GM13976 (cell line): ENCODE results near the gene KATNB1.
"Not testable (repeated sequence)": the region's sequence is repeated elsewhere in the genome, so short reads cannot be mapped to it uniquely, and the experiment has no call there.

Source experiments
- DNase-seq: peaks from one replicate; pipeline ENCODE4 v3.0.0; 2012; ENCODE audit warnings: low spot score
- in situ Hi-C: fragments of 300-500 bp; cut with MboI; formaldehyde crosslinking; loops from one replicate; pipeline ENCODE4 v1.12.0; 2022; ENCODE audit warnings: low sequenced_read_pairs, mixed read lengths, inconsistent platforms; ENCODE audit not compliant: unreplicated experiment
- TF ChIP-seq, protein P1 (sequence below): IDR thresholded peaks from 2 replicates; pipeline ENCODE4 v1.5.1; 2012; ENCODE audit warnings: borderline replicate concordance, mild to moderate bottlenecking; ENCODE audit not compliant: insufficient read depth; ENCODE audit errors: extremely low read depth, missing control alignments, control extremely low read depth

KATNB1 gene

GRCh38 chr16:57773019-57773418 is 37.4 kb downstream of the KATNB1 start:
- in situ Hi-C loops = no loop called here
- no peak for DNase-seq
- TF ChIP-seq, protein P1, sequence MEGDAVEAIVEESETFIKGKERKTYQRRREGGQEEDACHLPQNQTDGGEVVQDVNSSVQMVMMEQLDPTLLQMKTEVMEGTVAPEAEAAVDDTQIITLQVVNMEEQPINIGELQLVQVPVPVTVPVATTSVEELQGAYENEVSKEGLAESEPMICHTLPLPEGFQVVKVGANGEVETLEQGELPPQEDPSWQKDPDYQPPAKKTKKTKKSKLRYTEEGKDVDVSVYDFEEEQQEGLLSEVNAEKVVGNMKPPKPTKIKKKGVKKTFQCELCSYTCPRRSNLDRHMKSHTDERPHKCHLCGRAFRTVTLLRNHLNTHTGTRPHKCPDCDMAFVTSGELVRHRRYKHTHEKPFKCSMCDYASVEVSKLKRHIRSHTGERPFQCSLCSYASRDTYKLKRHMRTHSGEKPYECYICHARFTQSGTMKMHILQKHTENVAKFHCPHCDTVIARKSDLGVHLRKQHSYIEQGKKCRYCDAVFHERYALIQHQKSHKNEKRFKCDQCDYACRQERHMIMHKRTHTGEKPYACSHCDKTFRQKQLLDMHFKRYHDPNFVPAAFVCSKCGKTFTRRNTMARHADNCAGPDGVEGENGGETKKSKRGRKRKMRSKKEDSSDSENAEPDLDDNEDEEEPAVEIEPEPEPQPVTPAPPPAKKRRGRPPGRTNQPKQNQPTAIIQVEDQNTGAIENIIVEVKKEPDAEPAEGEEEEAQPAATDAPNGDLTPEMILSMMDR = no peak

DNA sequence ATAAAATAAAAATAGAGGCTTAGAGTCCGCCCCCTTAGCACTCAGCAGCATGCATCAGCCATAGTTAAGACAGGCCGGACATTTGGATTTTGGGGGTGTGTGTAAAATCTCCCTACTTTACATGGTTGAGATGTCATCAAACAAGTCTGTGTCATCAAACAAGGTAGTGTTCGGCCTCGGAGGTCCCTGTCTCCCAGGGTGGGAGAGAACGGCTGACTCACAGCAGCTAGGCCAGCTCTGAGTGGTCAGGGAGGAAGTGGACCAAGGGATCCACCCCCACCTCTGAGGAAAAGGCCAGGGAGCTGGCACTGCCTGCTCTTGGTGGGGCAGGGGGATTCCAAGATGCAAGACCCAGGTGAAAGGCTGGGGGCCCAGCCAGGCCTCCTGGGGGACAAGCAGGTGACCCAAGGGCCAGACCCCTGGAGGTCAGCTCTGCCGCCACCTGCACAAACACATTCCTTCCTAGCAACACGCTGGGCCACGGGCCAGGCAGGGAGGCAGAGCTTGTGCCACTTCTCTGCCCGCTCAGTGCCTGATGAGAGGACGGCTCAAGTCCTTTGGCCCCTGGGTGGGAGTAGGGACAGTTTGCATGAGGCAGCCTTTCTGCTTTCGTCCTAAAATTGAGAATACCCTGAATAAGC is 38.2 kb downstream of the KATNB1 start:
- no peak for DNase-seq
- TF ChIP-seq, protein P1 = no peak
- in situ Hi-C loops = no loop called here

- in situ Hi-C loops = no loop called here
- no peak for DNase-seq
These were observed 39.2 kb downstream of the KATNB1 start for GRCh38 chr16:57774705-57775285.

GRCh38 chr16:57775661-57776469 is 40.3 kb downstream of the KATNB1 start:
- TF ChIP-seq, protein P1 = no peak
- in situ Hi-C loops = no loop called here
- DNase-seq = no peak

More at GRCh38 chr16:57774705-57775285, 39.2 kb downstream of the KATNB1 start:
- TF ChIP-seq, protein P1 = no peak

DNA sequence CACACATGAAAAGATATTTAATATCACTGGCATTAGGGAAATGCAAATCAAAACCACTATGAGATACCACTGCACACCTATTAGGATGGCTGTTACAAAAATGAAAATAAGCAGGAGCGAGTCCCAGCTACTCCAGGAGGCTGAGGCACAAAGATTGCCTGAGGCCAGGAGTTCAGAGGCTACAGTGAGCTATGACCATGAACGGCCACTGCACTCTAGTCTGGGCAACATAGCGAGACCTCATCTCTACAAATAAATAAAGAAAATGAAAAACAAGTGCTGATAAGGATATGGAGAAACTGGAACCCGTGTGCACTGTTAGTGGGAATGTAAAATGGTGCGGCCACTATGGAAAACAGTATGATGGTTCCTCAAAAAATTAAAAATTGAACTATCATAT is 43.1 kb downstream of the KATNB1 start:
- in situ Hi-C loops = no loop called here
- TF ChIP-seq, protein P1 = no peak
- DNase-seq = no peak

DNA sequence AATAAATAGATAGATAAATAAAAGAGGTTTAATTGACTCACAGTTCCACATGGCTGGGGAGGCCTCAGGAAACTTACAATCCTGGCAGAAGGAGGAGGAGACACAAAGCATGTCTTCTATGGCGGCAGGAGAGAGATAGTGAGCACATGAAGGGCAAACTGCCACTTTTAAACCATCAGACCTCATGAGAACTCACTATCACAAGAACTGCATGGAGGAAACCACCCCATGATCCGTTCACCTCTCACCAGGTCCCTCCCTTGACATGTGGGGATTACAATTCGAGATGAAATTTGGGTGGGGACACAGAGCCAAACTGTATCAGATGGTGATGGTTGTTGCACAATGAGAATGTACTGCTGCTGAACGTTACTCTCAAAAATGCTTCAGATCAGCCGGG is 44.3 kb downstream of the KATNB1 start:
- in situ Hi-C loops, DNase-seq: not testable (repeated sequence)

GRCh38 chr16:57781349-57781740 is 45.8 kb downstream of the KATNB1 start:
- in situ Hi-C loops = no loop called here
- TF ChIP-seq, protein P1 = no peak

More at GRCh38 chr16:57781349-57781740, 45.8 kb downstream of the KATNB1 start:
- DNase-seq = no peak
